Activated naive CD4-positive, alpha-beta T cell treated with anti-CD3 and anti-CD28 coated beads, Interleukin-2, amount 10 ng/mL, durations not matched to agents 5 hours and 36 hours (primary cell): ENCODE measurements around the gene B4GALT5. TPM values are rescaled to one million over a fixed set of nuclear protein-coding genes. Genes with fewer than 3 reads are reported as not detected.

Experiments
- total RNA-seq, 2 experiments: library from RNA; stranded (reverse); gene quantifications; one replicate each; pipeline ENCODE4 v1.2.3, GENCODE V29; 2021

The B4GALT5 gene
- total RNA-seq: 1 to 10 TPM; 6.0 to 6.2 TPM

DNA sequence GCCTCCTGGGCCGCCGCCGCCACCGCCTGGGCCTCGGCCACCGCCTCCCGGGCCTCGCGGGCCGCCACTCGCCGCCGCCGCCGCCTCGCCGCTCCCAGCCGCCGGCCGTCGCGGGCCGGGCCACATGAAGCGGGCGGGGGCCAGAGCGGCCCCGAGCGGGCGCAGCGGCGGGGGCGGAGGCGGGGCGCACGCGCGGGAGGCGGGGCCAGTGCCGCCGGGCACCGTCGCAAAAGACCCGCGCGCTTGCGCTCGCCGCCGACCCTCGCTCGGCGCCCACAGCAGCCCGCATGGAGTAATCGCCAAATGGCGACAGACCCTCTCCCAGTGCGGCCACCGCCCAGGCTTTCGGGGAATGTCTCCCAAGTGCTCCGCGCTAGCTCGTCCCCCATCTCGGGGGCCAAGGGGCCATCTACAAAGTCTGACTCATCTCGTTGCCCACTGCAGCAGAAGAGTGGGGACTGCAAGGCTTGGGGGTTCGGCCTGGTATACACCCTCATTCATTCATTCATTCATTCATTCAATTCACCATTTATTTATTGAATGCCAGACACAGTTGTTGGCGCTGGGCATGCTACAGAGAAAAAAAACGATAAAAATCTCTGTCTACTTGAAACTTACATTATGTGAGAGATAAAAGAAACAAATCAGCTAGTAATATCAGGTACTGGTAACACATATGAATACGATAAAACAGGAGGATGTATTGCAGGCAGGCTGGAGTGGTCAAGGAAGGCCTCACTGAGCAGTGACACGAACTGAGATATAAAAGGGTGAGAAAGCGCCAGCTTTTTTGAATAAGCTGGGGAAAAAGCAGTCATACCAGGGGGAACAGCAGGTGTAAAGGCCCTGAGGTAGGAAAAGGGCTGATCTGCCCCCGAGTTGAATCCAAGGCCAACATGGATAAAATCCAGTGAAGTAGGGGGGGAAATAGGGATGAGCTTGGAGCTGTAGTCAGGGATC is at the start of gene B4GALT5:
Gene B4GALT5, minus strand, starts transcription at position 126 of the 960 bp plus-strand sequence. CDS start 188 bp downstream, outside the sequence.

Other genes starting within 250 kb of the B4GALT5 start
- under 1 TPM; 0.02 to 0.05 TPM for gene KCNB1, start 231.2 kb downstream of the B4GALT5 start, total RNA-seq
- gene PTGIS, start 145.7 kb downstream of the B4GALT5 start, total RNA-seq: under 1 TPM; 0.38 to 0.60 TPM
- 10 to 100 TPM; 21.1 to 26.2 TPM for gene SLC9A8, start 99.0 kb upstream of the B4GALT5 start, total RNA-seq
- 1 to 10 TPM; 6.5 to 7.0 TPM for gene SPATA2, start 201.7 kb upstream of the B4GALT5 start, total RNA-seq
- gene RNF114, start 222.5 kb upstream of the B4GALT5 start, total RNA-seq: 10 to 100 TPM; 64.1 to 66.3 TPM